Stimulated activated CD8-positive, alpha-beta memory T cell treated with anti-CD3 and anti-CD28 coated beads, Interleukin-7, amount 100 ng/mL, for 24 hours (primary cell): ENCODE results near the gene ITPR2.

Experiments
- DNase-seq: peaks from one replicate; pipeline ENCODE4 v3.0.0-alpha.2; 2020; ENCODE audit warnings: low read depth

ITPR2 gene

DNA sequence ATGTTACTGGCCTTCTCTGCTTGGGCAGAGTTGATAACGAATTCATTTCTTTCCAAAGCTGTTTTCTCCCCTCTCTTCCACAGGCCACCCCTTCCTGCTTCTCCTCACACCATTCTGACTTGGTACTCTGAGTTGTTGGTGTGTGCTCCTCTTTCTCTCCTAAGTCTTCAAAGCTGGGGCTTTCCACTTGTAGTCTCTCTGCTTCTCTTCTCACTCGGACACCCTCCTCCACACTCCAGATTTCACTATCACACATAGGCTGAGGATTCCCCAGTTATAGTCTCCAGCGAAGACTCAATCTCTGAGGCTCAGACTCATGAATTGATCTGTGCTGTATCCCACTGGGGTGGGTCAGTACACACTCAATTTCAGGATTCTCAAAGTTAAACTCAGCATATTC is 436.6 kb downstream of the ITPR2 start:
- no peak for DNase-seq

DNA sequence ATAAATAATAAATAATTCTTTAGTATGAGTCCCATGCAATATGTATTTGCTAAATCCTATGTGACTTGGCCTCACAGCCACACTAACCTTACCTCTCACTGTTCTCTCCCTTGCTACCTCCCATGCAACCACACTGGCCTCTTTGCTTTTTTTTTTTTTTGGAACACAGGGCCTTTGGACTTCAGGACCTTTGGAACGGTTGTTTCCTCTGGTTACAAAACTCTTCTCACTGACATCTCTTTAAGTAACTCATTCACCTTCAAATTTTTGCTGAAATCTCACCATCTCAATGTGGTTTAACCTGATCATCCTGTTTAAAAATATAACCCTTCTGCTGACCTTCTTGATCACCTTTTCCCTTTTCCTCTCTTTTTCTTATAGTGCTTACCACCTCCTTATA is 443.7 kb downstream of the ITPR2 start:
- DNase-seq: no peak

DNA sequence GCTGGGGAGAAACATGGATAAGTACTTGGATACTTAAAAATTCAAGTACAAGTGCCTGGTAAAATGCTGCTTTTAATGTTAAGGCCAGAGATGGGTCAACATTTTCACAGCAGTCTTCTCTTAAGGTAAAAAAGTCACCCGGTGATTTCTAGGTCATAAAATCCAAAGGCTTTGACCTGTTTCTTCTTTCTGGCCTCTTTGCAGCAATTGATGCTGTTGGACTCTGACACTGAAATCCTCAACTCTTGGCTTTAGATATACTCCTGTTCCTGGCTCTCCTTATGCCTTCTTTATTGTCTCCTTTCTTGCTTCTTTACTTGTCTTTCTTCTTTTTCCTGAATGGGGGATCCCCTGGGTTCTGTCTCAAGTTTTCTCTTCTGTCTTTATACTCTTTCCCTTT is 448.5 kb downstream of the ITPR2 start:
- DNase-seq: no peak

DNA sequence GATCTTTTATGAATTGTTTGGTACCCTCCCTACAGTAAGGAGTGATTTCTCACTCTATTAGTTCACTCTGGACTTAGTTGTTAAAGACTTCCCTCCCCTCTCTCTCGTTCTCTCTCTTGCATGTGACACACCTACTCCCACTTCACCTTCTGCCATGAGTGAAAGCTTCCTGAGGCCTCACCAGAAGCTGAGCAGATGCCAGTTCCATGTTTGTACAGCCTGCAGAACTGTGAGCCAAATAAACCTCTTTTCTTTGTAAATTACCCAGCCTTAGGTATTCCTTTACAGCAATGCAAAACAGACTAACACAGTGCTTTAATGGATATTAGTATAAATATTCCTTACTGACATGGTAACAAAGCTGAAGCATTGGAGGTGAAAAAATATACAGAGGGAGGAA is 450.0 kb downstream of the ITPR2 start:
- no peak for DNase-seq

DNA sequence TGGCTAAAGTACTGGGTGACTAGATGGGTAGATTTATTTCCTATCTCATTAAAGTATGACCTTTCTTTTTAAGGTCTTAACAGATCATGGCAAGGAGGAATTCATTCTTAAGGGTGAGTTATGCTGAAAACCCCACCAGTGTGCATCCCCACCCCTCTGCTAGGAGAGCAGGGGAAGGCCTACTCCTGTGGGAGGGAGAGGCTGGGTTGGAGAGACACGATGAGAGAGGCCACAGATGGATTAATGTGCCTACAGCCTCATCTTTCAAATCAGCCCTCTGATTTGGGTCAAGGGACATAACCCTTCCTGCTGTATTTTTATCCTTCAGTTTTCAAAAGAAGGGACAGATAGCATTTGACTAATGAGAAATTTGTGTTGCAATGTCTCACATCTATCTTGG is 452.1 kb downstream of the ITPR2 start:
- DNase-seq: no peak

DNA sequence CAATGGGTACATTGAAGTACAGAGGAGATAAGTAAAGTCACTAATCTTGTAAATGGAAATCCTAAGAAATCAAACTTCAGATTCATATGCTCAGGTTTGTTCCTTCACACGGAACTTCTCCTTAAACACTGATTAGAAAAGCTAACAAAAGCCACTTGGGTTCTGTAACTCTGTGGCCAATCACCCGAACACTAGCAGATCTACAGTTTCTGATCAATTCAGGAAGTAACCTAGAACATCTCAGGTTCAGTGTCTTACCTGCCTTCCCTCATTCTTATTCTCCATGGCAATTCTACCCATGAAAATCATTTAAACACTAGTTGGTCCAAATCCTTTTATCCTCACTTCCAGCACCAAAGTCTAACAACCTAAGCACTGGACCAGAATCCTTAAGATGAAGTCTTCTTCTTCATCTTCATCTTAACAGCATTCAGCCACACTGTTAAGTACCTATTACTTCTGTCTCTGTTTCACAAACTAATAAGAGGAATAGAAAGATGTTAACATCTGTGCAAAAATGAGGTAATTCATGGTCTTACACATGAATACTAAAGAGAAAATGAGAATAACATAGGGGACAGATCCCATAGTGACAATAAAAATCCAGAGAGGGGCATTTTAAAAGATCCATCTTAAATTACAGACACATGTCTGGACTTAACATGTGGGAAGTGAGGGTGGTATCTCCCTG is 453.1 kb downstream of the ITPR2 start:
- DNase-seq: no peak

DNA sequence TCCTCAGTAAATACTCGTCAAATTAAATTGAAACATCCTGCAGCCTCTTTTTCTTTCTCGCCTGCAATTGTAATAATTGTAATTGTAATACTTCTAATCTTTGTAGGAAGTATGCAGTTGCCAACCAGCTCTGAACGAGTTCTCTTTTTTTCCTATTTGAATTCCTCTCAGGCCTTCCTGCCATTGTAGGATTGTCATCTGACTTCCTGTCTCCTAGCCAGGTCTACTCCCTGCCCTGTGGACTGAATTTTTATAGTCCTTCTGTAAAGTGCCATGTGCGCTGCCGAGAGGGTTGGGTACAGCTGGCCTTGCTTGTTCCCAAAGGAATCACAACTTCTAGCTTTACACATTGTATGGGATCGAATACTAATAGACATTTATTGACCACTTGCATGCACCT is 454.3 kb downstream of the ITPR2 start:
- DNase-seq: no peak

DNA sequence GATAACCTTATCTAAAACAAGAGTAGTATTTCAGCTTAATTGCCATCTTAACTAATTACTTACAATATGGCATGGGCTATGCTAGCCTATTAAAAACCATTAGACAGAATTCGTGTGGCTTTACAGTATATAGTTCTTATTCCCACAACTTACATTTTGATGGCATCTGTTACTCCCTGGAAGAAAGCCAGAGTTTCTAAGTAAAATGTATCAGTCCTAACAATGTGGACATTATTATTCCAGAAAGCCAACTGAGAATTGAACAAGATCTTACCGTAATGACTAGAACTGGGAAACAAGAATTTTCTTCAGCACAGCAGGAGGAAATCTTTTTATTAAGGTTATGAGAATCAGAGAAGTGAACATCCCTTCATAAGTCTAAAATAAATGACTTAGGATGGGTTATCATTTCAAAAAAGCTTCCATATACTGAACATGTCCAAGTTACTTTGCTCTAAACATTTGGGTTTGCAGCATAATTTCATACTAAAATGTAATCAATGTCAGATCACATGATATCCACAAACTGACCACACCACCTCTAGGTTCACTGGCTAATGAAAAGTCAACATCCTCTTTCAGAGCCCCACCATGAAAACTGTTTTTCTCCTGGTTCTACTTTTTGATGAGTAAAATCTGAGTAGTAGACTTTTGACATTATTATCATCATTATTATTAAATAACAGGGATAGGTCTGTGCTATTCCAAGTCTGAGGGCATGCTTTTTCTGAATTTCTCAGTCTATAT is 457.9 kb downstream of the ITPR2 start:
- no peak for DNase-seq

DNA sequence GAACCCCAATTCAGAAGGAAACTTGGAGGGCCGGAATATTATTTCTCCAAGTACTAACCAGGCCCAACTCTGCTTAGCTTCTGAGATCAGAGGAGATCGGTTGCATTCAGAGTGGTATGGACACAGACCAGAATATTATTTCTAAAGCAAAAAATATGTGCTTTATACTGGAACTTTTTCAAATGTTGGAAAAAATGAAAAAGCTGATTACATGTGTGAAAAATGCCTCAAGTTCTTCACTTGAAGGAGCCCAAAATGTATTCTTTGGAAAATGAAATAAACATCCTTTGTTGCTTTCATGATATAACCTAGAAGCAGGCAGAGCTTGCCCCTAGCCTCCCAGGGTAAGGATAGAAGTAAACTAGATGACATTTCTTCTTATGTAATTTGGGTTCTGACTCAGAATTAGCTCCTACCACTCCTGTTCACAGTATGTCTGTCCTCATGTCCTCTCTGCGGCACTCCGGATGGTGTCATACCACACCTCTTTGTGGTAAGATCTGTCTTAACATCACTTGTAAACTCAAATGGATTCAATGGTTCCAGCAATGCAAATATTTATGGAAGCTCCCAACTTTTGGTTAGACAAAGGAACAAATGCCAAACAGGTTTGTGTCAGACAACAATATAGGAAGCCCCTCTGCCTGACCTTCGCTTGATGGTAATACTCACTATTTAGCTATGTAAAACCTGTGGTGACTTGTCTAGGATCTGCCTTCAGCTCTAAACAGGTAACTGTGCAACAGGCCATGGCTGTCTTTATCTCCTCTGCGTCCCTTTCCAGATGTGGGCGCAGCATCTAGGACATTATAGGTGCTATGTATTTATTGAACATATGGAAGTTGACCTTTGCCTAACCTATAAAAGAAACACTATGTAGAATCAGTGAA is 459.1 kb downstream of the ITPR2 start:
- no peak for DNase-seq

DNA sequence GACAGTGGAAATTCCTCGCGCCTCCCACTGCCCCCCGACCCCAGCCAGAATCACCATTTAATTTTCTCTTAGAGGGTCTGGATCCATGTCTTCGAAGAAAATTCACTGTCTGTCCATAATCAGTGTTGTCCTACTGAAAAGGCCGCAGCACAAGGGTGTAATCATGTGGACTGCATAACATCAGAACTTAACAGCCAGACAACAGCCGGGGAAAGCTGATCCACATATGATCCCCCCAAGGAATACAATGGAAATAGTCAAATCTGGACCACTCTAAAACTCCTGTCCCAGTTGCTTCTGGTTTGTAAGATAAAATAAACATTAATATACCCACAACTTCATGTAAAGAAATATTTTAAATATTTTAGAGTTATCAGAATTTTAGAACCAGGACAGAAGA is 460.1 kb downstream of the ITPR2 start:
- no peak for DNase-seq

DNA sequence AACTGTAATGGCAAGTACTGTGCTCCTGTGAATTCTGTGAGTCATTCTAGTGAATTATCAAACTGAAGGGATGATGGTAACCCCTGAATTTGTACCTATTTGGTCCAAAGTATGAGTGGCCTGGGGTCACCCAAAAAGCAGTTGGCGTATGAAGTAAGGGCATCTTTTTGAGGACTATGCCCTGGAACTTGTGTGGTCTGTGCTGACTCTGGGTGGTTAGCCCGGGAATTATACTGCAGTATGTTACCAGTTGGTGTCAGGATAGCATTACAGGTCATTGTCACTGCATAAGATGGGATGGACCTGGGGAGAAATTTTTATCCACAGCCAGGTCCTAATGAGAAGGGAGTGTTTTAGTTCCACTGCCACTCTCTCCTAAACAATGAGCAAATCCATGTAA is 462.9 kb downstream of the ITPR2 start:
- no peak for DNase-seq

DNA sequence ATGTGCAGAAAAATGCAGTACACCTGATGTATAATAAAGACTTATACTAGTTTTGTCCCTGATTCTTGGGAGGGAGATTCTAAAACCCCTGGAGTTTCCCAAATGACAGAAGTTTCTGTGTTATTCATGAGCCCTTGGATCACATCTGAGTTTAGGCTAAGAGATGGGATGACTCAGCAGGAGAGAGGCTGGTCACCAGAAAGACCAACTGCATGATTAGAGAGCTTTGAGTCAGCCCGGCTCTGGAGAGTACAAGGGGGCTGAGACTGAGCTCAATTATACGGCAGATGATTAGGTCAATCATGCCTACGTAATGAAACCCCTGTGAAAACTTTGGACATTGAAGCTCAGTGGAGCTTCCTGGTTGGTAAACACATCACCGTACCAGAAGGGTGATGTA is 463.4 kb downstream of the ITPR2 start:
- no peak for DNase-seq

DNA sequence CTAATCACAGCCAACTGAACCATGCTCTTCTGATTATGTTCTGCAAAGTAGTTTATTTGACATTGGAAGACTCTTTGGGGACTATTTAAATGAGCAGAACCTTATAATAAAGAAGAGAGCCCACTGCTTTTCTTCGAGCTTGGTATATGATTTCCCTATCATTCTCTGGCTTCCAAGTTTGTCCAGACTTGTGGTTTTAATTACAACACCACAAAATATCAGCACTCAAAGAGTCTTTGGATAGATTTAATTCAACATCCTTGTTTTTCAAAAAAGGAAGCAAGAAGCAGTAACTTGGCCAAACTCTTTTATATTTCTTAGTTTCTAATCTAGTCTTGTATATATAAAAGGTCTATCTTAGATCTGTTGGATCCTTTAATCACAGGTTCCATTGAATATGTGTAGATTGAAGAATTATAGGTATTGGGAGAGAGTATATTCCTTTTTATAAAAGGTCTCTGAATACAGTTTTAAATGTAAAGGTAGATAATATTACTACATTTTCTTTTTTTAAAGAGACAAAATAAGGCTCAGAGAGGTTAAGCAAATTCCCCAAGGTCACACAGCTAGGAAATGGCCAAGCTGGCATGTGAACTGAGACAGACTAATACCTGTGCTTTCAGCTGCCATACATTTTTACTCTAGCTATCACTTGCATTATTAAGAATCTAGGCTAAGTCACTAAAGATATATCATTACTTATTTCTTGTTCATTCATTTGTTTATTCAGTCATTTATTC is 464.8 kb downstream of the ITPR2 start:
- no peak for DNase-seq

DNA sequence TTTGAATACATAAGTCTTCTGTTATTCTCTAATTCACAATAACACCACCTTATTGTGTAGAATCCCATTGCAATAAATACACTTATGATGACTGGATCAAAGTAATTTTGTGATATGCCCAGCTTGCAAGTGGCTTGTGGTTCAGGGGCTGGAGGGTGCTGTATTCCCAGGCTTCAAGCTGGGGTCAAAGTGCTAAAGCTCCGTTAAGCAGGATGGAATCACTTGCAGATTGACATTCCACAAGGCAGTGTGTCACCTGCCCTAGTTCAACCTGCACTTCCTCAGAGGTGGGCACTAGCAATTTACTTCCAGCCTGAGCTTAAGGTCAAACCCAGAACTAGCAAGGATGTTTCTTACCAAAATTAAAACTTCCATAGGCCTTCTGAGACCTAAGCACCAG is 471.0 kb downstream of the ITPR2 start:
- no peak for DNase-seq

DNA sequence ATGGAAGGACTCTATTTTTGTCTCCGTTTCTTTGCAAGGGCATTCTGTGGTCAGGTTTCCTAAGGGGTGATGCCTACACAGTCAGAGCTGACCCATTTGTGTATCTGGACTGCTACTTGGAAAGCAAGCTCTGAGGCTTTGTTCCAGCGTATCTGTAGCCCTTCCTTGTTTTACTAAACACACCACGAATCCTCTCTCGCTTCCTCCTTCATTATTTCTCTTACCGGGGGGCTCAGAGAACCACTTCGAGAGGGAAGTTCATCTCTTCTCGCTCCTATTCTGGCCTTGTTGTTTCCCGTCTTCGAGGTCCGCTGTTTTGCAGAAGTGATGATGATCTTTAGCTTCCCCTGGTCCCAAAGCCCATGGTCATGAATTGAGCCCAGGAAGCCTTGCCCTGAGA is 472.9 kb downstream of the ITPR2 start:
- no peak for DNase-seq

DNA sequence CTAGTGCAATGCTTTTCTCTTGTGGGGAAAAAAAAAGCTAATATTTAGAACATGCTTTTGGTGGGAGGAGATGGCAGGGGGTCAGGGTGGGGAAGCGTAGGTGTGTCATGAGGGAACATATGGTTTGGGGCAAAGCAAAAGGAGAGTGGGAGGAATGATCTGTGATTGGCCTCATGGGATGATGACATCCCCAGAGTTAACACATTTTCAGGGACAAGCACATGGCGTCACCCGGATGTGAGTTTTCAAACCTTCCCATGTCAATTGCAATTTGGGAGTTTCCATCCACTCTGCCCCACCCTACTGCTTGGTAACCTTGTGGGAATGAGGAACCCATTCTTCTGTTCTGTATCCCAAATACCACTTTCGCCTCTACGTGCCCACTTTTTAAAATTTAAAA is 473.4 kb downstream of the ITPR2 start:
- no peak for DNase-seq

DNA sequence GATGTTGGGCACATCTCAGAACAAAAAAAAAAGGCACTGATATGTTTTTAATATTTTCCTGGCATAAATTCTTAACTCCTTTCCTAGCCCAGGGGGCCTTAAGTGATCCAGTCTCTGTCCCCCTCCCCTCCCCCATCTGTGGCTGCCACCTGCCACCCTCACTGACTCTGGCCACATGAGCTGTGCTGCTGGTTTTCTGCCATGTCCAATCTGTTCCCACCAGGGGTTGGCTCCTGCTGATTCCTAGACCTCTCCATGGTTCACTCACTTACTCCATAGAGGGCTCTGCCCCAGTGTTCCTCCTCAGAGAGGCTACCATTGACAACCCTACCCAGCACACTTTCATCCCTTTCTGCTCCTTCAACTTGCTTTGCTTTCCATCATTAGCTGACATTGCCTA is 474.3 kb downstream of the ITPR2 start:
- no peak for DNase-seq

DNA sequence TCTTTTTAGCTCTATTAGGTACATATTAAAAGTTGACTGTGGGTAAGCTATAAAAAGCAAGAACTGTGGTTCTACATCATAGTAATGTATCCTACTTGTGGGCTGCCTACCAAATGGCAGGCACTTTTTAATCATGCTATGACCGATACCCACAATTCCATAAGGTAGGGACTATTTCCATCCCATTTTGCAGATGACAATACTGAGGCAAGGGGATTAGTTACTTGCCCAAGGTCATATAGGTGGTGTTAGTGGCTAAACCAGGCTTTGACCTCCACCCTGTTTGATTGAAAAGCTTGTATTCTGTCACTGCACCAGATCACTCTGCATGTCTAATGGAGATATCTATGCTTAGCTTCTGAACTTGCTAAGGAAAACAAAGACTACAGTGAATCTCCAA is 485.7 kb downstream of the ITPR2 start:
- DNase-seq: no peak

DNA sequence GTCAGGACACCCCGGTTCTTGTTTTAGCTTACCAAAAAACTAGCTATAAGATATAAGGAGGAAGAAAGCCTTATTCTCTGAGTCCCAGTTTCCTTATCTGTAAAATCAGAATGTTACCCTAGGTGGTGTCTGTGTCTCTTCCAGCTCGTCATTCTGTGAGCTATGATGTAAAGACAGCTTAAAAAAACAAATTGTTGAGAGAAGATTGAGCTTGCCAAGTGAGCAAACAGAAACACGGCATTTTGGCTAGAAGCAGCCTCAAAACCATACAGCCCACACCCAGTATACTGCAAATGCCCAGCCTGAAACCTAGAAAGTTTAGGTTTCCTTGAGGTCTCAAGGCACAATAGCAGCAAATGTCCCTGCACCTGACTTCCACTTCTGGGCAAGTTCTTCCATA is 486.3 kb downstream of the ITPR2 start:
- no peak for DNase-seq

DNA sequence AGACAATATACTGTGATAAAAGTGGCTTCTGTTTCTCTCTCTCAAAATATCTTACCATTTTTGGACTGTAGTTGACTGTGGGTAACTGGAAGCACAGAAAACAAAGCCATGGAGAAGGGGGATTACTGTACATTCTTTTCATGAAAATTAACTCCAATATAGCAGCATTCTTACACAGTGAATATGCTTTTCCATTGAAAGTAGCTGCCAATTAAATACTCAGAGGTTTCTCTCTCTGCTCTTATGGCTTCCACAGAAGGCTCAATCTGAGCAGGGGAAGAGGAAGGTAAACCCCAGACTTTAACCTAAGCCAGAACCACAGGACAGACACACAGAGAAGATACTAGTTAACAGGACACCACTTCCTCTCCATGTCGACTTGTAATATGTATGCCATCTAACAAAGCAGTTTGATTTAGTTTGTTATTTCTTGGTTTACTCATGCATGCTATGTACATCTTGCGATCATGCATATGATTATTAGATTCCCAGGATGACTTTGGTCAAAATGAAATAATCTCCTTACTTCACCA is 487.5 kb downstream of the ITPR2 start:
- DNase-seq: no peak

DNA sequence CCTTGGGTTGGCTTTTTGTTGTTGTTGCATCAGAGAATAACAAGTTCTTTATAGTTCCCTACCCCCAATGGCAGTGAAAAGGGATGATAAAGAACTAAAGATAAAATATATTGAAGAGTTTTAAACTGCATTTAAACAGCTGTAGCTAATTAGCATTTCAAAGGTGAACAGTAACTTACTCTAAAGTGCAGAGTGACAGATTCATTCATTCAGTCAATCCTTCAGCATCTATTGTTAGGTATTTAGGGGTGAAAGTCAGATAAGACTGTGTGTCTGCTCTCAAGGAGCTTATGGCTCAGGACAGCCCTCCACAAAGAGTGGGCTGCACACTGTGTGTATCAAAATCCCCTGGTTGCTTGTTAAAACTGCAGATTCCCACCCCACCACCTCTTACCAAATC is 491.5 kb downstream of the ITPR2 start:
- DNase-seq: no peak

DNA sequence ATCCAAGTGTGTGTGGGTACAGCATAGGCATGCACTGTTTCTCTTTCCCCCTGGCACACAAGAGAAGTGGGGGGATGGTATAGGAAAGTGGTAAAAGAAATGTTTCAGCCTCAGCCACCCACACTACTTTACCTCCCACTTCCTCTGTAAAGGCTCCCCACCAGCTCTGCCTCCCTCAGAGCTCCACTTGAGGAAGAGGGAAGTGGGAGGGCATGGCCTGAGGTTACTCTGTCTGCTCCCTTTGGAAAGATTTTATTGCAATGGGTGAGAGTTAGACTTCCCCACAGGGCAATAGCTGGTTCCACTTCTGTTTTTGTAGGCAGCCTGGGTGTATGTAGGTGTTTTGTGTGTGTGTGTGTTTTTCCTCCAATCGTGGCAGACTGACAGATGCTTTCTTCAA is 492.3 kb downstream of the ITPR2 start:
- DNase-seq: no peak
